GM23248 (cell line): Measurements from ENCODE around the gene DDA1.

Source experiments
- EZH2 ChIP-seq: fragments of 200-600 bp; sonication (generic); IDR thresholded peaks from 2 replicates; pipeline ENCODE4 v1.6.1; 2018; ENCODE audit warnings: antibody characterized with exemption, mild to moderate bottlenecking; ENCODE audit not compliant: insufficient read depth, poor library complexity, severe bottlenecking
- EZH2phosphoT487 ChIP-seq: fragments of 200-600 bp; sonication (generic); IDR thresholded peaks from 2 replicates; pipeline ENCODE4 v1.6.1; 2018; ENCODE audit warnings: antibody characterized with exemption, moderate library complexity, mild to moderate bottlenecking, low read depth; ENCODE audit not compliant: insufficient read depth

DNA sequence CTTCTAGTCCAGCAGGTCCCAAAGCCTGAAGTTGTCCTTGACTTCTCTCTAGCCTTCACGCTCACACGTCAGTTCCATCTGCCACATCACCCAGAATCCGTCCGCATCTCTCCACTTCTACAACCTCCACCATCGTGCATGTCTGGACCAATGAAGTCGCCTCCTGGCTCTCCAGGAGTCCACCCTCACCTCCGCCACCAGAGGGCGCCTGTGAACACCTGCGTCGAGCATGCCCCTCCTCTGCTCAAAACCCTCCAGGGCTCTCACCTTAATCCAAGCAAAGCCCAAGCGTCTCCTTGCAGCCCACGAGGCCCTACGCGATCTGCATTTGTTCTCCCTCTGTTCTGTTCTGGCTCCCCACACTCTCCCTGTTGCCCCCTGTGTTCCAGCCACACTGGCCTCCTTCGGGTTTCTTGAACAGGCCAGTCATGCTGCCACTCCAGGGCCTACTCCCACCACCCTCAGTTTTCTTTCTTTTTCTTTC, 48.5 kb upstream of the DDA1 start:
- TF ChIP-seq EZH2 (no peak), EZH2phosphoT487 (no peak)
